ENCODE results near the gene ERI2. TPM values are rescaled to one million over a fixed set of nuclear protein-coding genes. Genes with fewer than 3 reads are reported as not detected.

ERI2 gene
- total and polyA plus RNA-seq, 2 of the 13 experiments (the other 11 are each of a cell fraction or from before 2014, with no cell fraction given), result 17.4 to 41.3 TPM

- TF ChIP-seq ARID4A (CRISPR knock-in tag; IDR thresholded peaks at IDR 0.05; ENCODE audit: borderline replicate concordance), result no peak
- TF ChIP-seq GATAD2A (CRISPR knock-in tag; IDR thresholded peaks at IDR 0.05), result no peak
- TF ChIP-seq SP1 (IDR thresholded peaks at IDR 0.05), result no peak
- no peak for TF ChIP-seq SP1 (CRISPR knock-in tag; IDR thresholded peaks at IDR 0.05)
- no peak for TF ChIP-seq ZBTB2 (CRISPR knock-in tag; IDR thresholded peaks at IDR 0.05; ENCODE audit: low read depth)
- no peak for TF ChIP-seq TEF (CRISPR knock-in tag; IDR thresholded peaks at IDR 0.05)
- TF ChIP-seq ZNF552 (CRISPR knock-in tag; IDR thresholded peaks at IDR 0.05; ENCODE audit: borderline replicate concordance), result no peak
- TF ChIP-seq ZNF772 (CRISPR knock-in tag; IDR thresholded peaks at IDR 0.05), result no peak
- no peak for TF ChIP-seq SOX5 (CRISPR knock-in tag; IDR thresholded peaks at IDR 0.05; ENCODE audit: borderline replicate concordance)
- no peak for TF ChIP-seq RBM39 (IDR thresholded peaks at IDR 0.05; ENCODE audit: low read depth, low read length, poor library complexity, severe bottlenecking)
- TF ChIP-seq ZNF331 (CRISPR knock-in tag; IDR thresholded peaks at IDR 0.05), result no peak
- TF ChIP-seq MXD4 (CRISPR knock-in tag; IDR thresholded peaks at IDR 0.05), result no peak
- TF ChIP-seq ZNF816 (CRISPR knock-in tag; IDR thresholded peaks at IDR 0.05; ENCODE audit: borderline replicate concordance), result no peak
- TF ChIP-seq THAP11 (CRISPR knock-in tag; IDR thresholded peaks at IDR 0.05), result no peak
Measured at GRCh38 chr16:20773679-20774078, 32.6 kb downstream of the ERI2 start (continued).

Data from HepG2 (cell line).